Stomach (tissue), 9 donors: ENCODE measurements around the gene TFB1M. TPM values are rescaled to one million over a fixed set of nuclear protein-coding genes. Genes with fewer than 3 reads are reported as not detected.

ENCODE experiments used
- DNase-seq, 2 donors: peaks; one replicate each; pipeline versions ENCODE4 v3.0.0 to v3.0.0-alpha.2; 2013 to 2019
- H3K27ac ChIP-seq, 5 donors: fragments of 200-600 bp in 4 of 5; sonication (generic) in 4 of 5; one replicate each; pipeline ENCODE4 v1.5.1; 2013 to 2019; ENCODE audit warnings: mild to moderate bottlenecking in 1 of 5, moderate library complexity in 1 of 5
- H3K27me3 ChIP-seq, 3 donors: fragments of 200-600 bp; sonication (generic); one replicate each; pipeline ENCODE4 v1.5.1; 2017 to 2019; ENCODE audit warnings: mixed run types in 1 of 3
- H3K36me3 ChIP-seq, 4 donors: fragments of 200-600 bp; sonication (generic); 1 replicate in 3 of 4; 2 replicates in 1 of 4; pipeline ENCODE4 v1.5.1; 2016 to 2019
- H3K4me1 ChIP-seq, 4 donors: fragments of 200-600 bp; sonication (generic); one replicate each; pipeline ENCODE4 v1.5.1; 2016 to 2019
- H3K4me3 ChIP-seq, 4 donors: fragments of 200-600 bp; sonication (generic) in 3 of 4; one replicate each; pipeline ENCODE4 v1.5.1; 2016 to 2019; ENCODE audit warnings: mild to moderate bottlenecking in 1 of 4
- H3K9me3 ChIP-seq, 4 donors: fragments of 200-600 bp; sonication (generic); one replicate each; pipeline ENCODE4 v1.5.1; 2016 to 2019
- EP300 ChIP-seq: sonication (generic); formaldehyde crosslinking; IDR thresholded peaks from one replicate; pipeline ENCODE4 v1.6.1; 2017; ENCODE audit warnings: antibody characterized with exemption
- POLR2A ChIP-seq, 4 donors: fragments of 450-650 bp; IDR thresholded peaks; one replicate each; pipeline ENCODE4 v1.6.1; 2016; ENCODE audit warnings: antibody characterized with exemption in 4 of 4, control low read depth in 2 of 4, mild to moderate bottlenecking in 1 of 4, moderate library complexity in 1 of 4
- POLR2AphosphoS5 ChIP-seq, 3 donors: sonication (generic); formaldehyde crosslinking; IDR thresholded peaks; one replicate each; pipeline ENCODE4 v1.6.1; 2016; ENCODE audit warnings: antibody characterized with exemption in 3 of 3
- WGBS, 5 donors: extraction: QIAGEN DNeasy Blood & Tissue Kit in 3 of 5; methylation state at CpG; one replicate each; pipeline versions ENCODE4 v1.1.5 to v1.1.7; 2013 to 2018; 5-methylcytosine and 5-hydroxymethylcytosine counted together
- intact Hi-C: fragments of 100-400 bp; cut with DNase I; formaldehyde crosslinking; loops from one replicate; pipeline ENCODE4 v1.15.1; 2023; ENCODE audit warnings: low total_unique reads
- polyA plus RNA-seq, 3 donors: library from polyadenylated mRNA; stranded (reverse); fragments of 200-250 nt; gene quantifications; one replicate each; pipeline ENCODE4 v1.2.3, GENCODE V29; 2013
- total RNA-seq, 5 donors: library from RNA; depleted of rRNA; stranded (reverse); fragments of >200 nt; gene quantifications; one replicate each; pipeline versions ENCODE4 v1.1.0 to v1.2.3, GENCODE V29; 2014 to 2016
- TF ChIP-seq, protein P1 (sequence below), 7 experiments: fragments of 450-650 bp in 4 of 7; fragments of 200-600 bp in 3 of 7; sonication (generic) in 3 of 7; IDR thresholded peaks; one replicate each; pipeline ENCODE4 v1.5.1; 2016 to 2019; ENCODE audit warnings: antibody characterized with exemption in 7 of 7, control low read depth in 2 of 7, mild to moderate bottlenecking in 1 of 7
- donor health status: healthy with polysubstance abuse.
- donor health status: Bipolar disorder and iron deficiency.
- donor health status: healthy.

Gene TFB1M
- total and polyA plus RNA-seq, 8 donors: 5.4 to 37.9 (median 13.7) TPM

DNA sequence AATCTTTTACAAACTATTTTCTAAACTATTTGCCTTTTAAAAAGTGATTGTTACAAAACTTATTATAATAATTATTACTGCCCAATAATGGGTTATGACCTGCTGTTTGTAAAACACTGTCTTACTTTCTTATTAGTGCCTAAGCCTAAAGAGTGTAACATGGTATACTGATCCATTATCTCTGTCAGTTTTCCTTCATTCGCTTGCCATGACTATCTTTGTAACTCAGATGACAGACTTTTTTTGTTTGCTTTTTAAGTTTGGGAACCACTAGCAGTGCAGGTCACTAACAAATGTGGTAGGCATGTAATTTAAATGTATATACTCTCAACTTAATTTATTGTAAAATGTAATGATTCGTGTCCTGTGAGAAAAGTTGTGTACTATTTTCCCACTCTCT lies 9.9 kb upstream of the TFB1M start:
- no peak for TF ChIP-seq POLR2A (IDR thresholded peaks at IDR 0.05)
- peaks cover 0 to 14% (median 11%) of the 10 kb centered on the region in 4 donors for H3K4me1 ChIP-seq
- H3K27ac ChIP-seq: no peak overlapping the region
- WGBS, 5 donors: 81 to 87% (median 82%) methylated on average over 2 of the region's 2 CpGs
- no peak for DNase-seq
- intact Hi-C loops: no loop called here
- H3K27me3 ChIP-seq: no peaks in the 10 kb centered on the region
- H3K36me3 ChIP-seq: no peaks in the 10 kb centered on the region
- no peak overlapping the region for H3K4me3 ChIP-seq
- H3K9me3 ChIP-seq: no peaks in the 10 kb centered on the region

- 85 to 96% (median 90%) methylated on average over 4 of the region's 4 CpGs for WGBS, 5 donors
- H3K27ac ChIP-seq: no peak overlapping the region
Measured at GRCh38 chr6:155319902-155320301, 5.6 kb upstream of the TFB1M start.

GRCh38 chr6:155317186-155317585 lies 2.9 kb upstream of the TFB1M start:
- WGBS, 5 donors: 84 to 96% (median 91%) methylated on average over 1 of the region's 1 CpG
- Histone ChIP-seq H3K27me3 (no peaks in the 10 kb centered on the region), H3K27ac (no peak overlapping the region), H3K9me3 (no peaks in the 10 kb centered on the region), H3K36me3 (no peaks in the 10 kb centered on the region), H3K4me1 (peaks cover 5 to 26% (median 17%) of the 10 kb centered on the region in 4 donors), H3K4me3 (no peak overlapping the region)
- intact Hi-C loops: no loop called here
- no peak for TF ChIP-seq POLR2A (IDR thresholded peaks at IDR 0.05)
- TF ChIP-seq EP300: no peak
- TF ChIP-seq POLR2AphosphoS5 (IDR thresholded peaks at IDR 0.05): no peak
- TF ChIP-seq, protein P1, sequence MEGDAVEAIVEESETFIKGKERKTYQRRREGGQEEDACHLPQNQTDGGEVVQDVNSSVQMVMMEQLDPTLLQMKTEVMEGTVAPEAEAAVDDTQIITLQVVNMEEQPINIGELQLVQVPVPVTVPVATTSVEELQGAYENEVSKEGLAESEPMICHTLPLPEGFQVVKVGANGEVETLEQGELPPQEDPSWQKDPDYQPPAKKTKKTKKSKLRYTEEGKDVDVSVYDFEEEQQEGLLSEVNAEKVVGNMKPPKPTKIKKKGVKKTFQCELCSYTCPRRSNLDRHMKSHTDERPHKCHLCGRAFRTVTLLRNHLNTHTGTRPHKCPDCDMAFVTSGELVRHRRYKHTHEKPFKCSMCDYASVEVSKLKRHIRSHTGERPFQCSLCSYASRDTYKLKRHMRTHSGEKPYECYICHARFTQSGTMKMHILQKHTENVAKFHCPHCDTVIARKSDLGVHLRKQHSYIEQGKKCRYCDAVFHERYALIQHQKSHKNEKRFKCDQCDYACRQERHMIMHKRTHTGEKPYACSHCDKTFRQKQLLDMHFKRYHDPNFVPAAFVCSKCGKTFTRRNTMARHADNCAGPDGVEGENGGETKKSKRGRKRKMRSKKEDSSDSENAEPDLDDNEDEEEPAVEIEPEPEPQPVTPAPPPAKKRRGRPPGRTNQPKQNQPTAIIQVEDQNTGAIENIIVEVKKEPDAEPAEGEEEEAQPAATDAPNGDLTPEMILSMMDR (IDR thresholded peaks at IDR 0.05): no peak
- DNase-seq: no peak

More at GRCh38 chr6:155319902-155320301, 5.6 kb upstream of the TFB1M start:
- H3K4me3 ChIP-seq: no peak overlapping the region
- DNase-seq: no peak
- intact Hi-C loops: no loop called here
- no peak for TF ChIP-seq POLR2A (IDR thresholded peaks at IDR 0.05)
- no peak for TF ChIP-seq POLR2AphosphoS5 (IDR thresholded peaks at IDR 0.05)
- no peak for TF ChIP-seq EP300
- TF ChIP-seq, protein P1 (IDR thresholded peaks at IDR 0.05): no peak
- no peaks in the 10 kb centered on the region for H3K9me3 ChIP-seq
- H3K27me3 ChIP-seq: no peaks in the 10 kb centered on the region
- H3K36me3 ChIP-seq: no peaks in the 10 kb centered on the region
- peaks cover 0 to 9% (median 3%) of the 10 kb centered on the region in 4 donors for H3K4me1 ChIP-seq

DNA sequence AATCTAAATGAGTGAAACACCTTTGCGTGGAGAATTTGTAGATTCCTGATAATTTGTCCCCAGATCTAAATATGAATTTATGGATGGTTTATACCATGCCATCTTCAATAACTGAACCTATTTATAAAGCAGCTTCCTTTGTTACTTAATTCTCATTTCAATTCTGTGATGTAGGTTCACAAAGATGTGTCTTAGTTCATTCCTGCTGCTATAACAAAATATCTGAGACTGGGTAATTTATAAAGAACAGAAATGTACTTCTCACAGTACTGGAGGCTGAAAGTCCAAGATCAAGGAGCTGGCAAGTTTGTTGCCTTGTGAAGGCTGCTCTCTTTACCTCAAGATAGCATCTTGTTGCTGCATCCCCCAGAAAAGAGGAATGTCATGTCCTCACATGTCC lies 2.1 kb upstream of the TFB1M start:
- 89 to 100% (median 92%) methylated on average over 1 of the region's 1 CpG for WGBS, 5 donors

GRCh38 chr6:155315516-155315871 lies 1.2 kb upstream of the TFB1M start:
- peaks cover 5 to 43% (median 29%) of the 10 kb centered on the region in 4 donors for H3K4me1 ChIP-seq
- no peaks in the 10 kb centered on the region for H3K9me3 ChIP-seq
- peaks cover 0 to 4% (median 3%) of the 10 kb centered on the region in 4 donors for H3K36me3 ChIP-seq
- peak overlapping the region in 4 of 5 donors; percentile 85 to 92 (median 91) for H3K27ac ChIP-seq
- no peaks in the 10 kb centered on the region for H3K27me3 ChIP-seq
- 16 to 32% (median 25%) methylated on average over 3 of the region's 3 CpGs for WGBS, 5 donors
- H3K4me3 ChIP-seq: peak overlapping the region; percentile 84 to 92 (median 88)
- no peak for DNase-seq
- TF ChIP-seq POLR2A (IDR thresholded peaks at IDR 0.05) (no peak), EP300 (no peak), POLR2AphosphoS5 (IDR thresholded peaks at IDR 0.05) (no peak)
- TF ChIP-seq, protein P1 (IDR thresholded peaks at IDR 0.05): no peak
- intact Hi-C loops: no loop called here

More for the DNA sequence above, 2.1 kb upstream of the TFB1M start:
- Histone ChIP-seq H3K9me3 (no peaks in the 10 kb centered on the region), H3K36me3 (no peaks in the 10 kb centered on the region), H3K27me3 (no peaks in the 10 kb centered on the region), H3K27ac (no peak overlapping the region), H3K4me1 (peaks cover 5 to 34% (median 24%) of the 10 kb centered on the region in 4 donors), H3K4me3 (no peak overlapping the region)
- TF ChIP-seq POLR2A (IDR thresholded peaks at IDR 0.05) (no peak), POLR2AphosphoS5 (IDR thresholded peaks at IDR 0.05) (no peak), EP300 (no peak)
- TF ChIP-seq, protein P1 (IDR thresholded peaks at IDR 0.05): no peak
- no peak for DNase-seq
- intact Hi-C loops: no loop called here
